AG10803 (cell line): ENCODE results near the gene COX6A2.
"Not testable (repeated sequence)": the region's sequence is repeated elsewhere in the genome, so short reads cannot be mapped to it uniquely, and the experiment has no call there.

ENCODE experiments used
- DNase-seq: peaks from one replicate; pipeline ENCODE4 v3.0.0; 2010; ENCODE audit warnings: low read depth
- H3K4me3 ChIP-seq: 2 replicates; pipeline ENCODE4 v1.5.1; 2011; ENCODE audit warnings: mild to moderate bottlenecking, low read length, control low read depth
- TF ChIP-seq, protein P1 (sequence below): conservative IDR thresholded peaks from 2 replicates; pipeline ENCODE4 v1.5.1; 2011; ENCODE audit warnings: mild to moderate bottlenecking, low read length, control low read depth, inconsistent platforms

Gene COX6A2

DNA sequence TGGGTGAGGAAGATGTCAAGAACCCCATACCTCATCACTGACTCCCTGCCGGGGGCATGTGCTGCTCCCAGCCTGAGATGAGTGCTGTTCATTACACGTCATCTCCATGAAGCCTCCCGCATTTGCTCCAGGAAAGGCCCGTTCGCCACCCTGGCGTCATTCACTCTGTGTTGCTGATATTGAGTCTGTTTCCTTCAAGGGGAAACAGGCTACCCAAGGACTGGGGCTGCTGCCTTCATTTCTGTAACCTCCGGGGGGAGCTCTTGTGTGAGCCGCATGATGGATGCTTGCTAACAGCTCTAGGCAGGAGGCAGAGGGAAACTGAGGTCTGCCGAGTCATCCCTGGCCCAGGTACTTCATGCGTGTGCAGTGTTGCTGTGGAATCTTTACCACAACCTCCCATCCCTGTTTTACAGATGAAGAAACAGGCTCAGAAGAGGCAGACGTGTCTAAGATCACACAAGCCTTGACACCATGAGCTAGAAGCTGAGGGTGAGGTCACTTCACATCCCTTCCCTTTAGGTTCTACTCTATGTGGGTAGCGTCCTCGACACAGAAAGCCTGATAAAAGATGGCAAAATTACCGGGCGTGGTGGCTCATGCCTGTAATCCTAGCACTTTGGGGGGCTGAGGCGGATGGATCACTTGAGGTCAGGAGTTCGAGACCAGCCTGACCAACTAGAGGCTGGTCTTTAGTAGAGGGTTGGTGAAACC is 27.6 kb upstream of the COX6A2 start:
- no peak overlapping the region for H3K4me3 ChIP-seq
- DNase-seq: peak; percentile 9
- TF ChIP-seq, protein P1, sequence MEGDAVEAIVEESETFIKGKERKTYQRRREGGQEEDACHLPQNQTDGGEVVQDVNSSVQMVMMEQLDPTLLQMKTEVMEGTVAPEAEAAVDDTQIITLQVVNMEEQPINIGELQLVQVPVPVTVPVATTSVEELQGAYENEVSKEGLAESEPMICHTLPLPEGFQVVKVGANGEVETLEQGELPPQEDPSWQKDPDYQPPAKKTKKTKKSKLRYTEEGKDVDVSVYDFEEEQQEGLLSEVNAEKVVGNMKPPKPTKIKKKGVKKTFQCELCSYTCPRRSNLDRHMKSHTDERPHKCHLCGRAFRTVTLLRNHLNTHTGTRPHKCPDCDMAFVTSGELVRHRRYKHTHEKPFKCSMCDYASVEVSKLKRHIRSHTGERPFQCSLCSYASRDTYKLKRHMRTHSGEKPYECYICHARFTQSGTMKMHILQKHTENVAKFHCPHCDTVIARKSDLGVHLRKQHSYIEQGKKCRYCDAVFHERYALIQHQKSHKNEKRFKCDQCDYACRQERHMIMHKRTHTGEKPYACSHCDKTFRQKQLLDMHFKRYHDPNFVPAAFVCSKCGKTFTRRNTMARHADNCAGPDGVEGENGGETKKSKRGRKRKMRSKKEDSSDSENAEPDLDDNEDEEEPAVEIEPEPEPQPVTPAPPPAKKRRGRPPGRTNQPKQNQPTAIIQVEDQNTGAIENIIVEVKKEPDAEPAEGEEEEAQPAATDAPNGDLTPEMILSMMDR: peak; percentile 39

- TF ChIP-seq, protein P1: no peak
- peak; percentile 65 for DNase-seq
- peak overlapping the region; percentile 15 for H3K4me3 ChIP-seq
Observed at GRCh38 chr16:31453255-31454204, 25.4 kb upstream of the COX6A2 start.

- DNase-seq: peak; percentile 96
- TF ChIP-seq, protein P1: no peak
- no peak overlapping the region for H3K4me3 ChIP-seq
Observed at GRCh38 chr16:31452631-31453106, 24.5 kb upstream of the COX6A2 start.

- TF ChIP-seq, protein P1: peak; percentile 77
- H3K4me3 ChIP-seq: no peak overlapping the region
- peak; percentile 79 for DNase-seq
Observed at GRCh38 chr16:31451681-31452351, 23.7 kb upstream of the COX6A2 start.

- no peak overlapping the region for H3K4me3 ChIP-seq
- TF ChIP-seq, protein P1: no peak
- no peak for DNase-seq
Observed at GRCh38 chr16:31451201-31451600, 23.0 kb upstream of the COX6A2 start.

DNA sequence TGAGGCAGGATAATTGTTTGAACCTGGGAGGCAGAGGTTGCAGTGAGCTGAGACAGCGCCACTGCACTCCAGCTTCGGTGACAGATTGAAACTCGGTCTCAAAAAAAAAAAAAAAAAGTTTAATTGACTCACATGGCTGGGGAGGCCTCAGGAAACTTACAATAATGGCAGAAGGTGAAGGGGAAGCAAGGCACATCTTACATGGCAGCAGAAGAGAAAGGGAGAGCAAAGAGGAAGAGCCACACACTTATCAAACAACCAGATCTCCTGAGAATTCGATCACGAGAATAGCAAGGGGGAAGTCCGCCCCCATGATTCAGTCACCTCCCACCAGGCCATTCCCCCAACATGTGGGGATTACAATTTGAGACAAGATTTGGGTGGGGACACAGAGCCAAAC is 17.8 kb upstream of the COX6A2 start:
- DNase-seq, H3K4me3 ChIP-seq: not testable (repeated sequence)

DNA sequence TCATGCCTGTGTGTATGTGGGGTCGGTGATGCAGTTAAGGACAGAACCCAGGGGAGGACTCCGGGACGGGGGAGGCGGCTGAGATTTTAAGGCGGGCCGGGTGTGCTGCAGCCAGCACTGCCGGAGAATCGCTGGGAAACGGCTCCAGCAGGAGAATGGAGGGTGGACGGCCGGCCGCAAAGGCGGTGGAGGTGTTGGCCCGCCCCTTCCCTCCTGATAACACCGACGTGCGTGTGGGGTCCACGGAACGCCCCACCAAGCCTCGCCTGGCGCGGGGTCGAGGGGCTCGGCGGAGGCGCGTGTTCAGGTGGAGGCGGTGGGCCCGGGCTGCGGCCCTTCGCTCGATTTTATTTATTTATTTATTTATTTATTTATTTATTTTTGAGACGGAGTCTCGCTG is 13.8 kb upstream of the COX6A2 start:
- TF ChIP-seq, protein P1: no peak
- H3K4me3 ChIP-seq: peak overlapping the region; percentile 79
- no peak for DNase-seq
